Prostate gland (tissue), 2 donors: Measurements from ENCODE around the gene SPATS2. TPM values are rescaled to one million over a fixed set of nuclear protein-coding genes. Genes with fewer than 3 reads are reported as not detected.
"Not testable (repeated sequence)": the region's sequence is repeated elsewhere in the genome, so short reads cannot be mapped to it uniquely, and the experiment has no call there.

Source experiments
- DNase-seq: peaks from one replicate; pipeline ENCODE4 v3.0.0-alpha.2; 2019; ENCODE audit warnings: low spot score
- H3K27ac ChIP-seq, 2 donors: fragments of 200-600 bp; sonication (generic); 2 replicates each; pipeline ENCODE4 v1.5.1; 2017 to 2019
- H3K27me3 ChIP-seq: fragments of 200-600 bp; sonication (generic); replicated peaks from 2 replicates; pipeline ENCODE4 v1.5.1; 2019; ENCODE audit not compliant: insufficient read depth
- H3K36me3 ChIP-seq, 2 donors: fragments of 200-600 bp; sonication (generic); 1 replicate in 1 of 2; 2 replicates in 1 of 2; pipeline versions ENCODE4 v1.5.1 to v1.8.1; 2017 to 2019
- H3K4me1 ChIP-seq: fragments of 200-600 bp; sonication (generic); replicated peaks from 2 replicates; pipeline ENCODE4 v1.5.1; 2019
- H3K4me3 ChIP-seq, 2 donors: fragments of 200-600 bp; sonication (generic); 2 replicates each; pipeline ENCODE4 v1.5.1; 2017 to 2019
- H3K9me3 ChIP-seq: fragments of 200-600 bp; sonication (generic); 2 replicates; pipeline ENCODE4 v1.5.1; 2017
- POLR2A ChIP-seq: fragments of 450-650 bp; IDR thresholded peaks from one replicate; pipeline ENCODE4 v1.6.1; 2016; ENCODE audit warnings: antibody characterized with exemption, mild to moderate bottlenecking
- POLR2AphosphoS5 ChIP-seq: sonication (generic); formaldehyde crosslinking; IDR thresholded peaks from one replicate; pipeline ENCODE4 v1.6.1; 2017; ENCODE audit warnings: antibody characterized with exemption
- WGBS: methylation state at CpG from one replicate; pipeline ENCODE4 v1.1.5; 2018; 5-methylcytosine and 5-hydroxymethylcytosine counted together
- intact Hi-C: fragments of 100-400 bp; cut with DNase I; formaldehyde crosslinking; loops from one replicate; pipeline ENCODE4 v1.14.2; 2022
- total RNA-seq, 2 donors: library from RNA; depleted of rRNA; stranded (reverse); fragments of >200 nt; gene quantifications; one replicate each; pipeline ENCODE4 v1.1.0, GENCODE V29; 2016
- TF ChIP-seq, protein P1 (sequence below), 4 experiments: fragments of 200-600 bp in 2 of 4; fragments of 450-650 bp in 2 of 4; sonication (generic) in 2 of 4; IDR thresholded peaks; 1 replicate in 3 of 4; 2 replicates in 1 of 4; pipeline ENCODE4 v1.5.1; 2016 to 2019; ENCODE audit warnings: antibody characterized with exemption in 4 of 4, mild to moderate bottlenecking in 2 of 4, moderate library complexity in 2 of 4

Gene SPATS2
- total RNA-seq, 2 donors from 2014 or later, result 30.1 to 34.2 TPM

DNA sequence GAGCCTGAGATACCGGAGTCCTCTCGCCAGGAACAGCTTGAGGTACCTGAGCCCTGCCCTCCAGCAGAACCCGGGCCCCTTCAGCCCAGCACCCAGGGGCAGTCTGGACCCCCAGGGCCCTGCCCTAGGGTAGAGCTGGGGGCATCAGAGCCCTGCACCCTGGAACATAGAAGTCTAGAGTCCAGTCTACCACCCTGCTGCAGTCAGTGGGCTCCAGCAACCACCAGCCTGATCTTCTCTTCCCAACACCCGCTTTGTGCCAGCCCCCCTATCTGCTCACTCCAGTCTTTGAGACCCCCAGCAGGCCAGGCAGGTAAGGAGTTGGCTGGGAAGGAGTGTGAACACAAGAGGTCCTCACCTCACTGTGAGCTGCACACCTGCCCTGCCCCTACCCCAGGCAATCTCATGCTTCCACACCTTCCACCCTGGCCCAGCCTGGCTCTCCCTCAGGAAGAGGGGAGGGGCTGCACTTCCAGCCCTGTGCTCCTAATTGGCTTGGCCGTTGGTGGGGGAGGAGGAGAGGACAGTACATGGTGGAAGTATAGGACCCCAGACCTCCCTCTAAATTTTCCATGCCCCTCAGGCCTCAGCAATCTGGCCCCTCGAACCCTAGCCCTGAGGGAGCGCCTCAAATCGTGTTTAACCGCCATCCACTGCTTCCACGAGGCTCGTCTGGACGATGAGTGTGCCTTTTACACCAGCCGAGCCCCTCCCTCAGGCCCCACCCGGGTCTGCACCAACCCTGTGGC is 36.5 kb upstream of the SPATS2 start:
- Histone ChIP-seq H3K27ac (no peak overlapping the region), H3K4me3 (no peak overlapping the region), H3K36me3 (no peaks in the 10 kb centered on the region), H3K4me1 (peaks cover 4% of the 10 kb centered on the region), H3K9me3 (no peaks in the 10 kb centered on the region), H3K27me3 (peaks cover 5% of the 10 kb centered on the region)
- TF ChIP-seq POLR2A (no peak), POLR2AphosphoS5 (no peak)
- TF ChIP-seq, protein P1, sequence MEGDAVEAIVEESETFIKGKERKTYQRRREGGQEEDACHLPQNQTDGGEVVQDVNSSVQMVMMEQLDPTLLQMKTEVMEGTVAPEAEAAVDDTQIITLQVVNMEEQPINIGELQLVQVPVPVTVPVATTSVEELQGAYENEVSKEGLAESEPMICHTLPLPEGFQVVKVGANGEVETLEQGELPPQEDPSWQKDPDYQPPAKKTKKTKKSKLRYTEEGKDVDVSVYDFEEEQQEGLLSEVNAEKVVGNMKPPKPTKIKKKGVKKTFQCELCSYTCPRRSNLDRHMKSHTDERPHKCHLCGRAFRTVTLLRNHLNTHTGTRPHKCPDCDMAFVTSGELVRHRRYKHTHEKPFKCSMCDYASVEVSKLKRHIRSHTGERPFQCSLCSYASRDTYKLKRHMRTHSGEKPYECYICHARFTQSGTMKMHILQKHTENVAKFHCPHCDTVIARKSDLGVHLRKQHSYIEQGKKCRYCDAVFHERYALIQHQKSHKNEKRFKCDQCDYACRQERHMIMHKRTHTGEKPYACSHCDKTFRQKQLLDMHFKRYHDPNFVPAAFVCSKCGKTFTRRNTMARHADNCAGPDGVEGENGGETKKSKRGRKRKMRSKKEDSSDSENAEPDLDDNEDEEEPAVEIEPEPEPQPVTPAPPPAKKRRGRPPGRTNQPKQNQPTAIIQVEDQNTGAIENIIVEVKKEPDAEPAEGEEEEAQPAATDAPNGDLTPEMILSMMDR (IDR thresholded peaks at IDR 0.05), result no peak
- DNase-seq, result no peak
- intact Hi-C loops, result loop anchor here (5.0 kb wide), 2 partner anchors 34 to 181 kb away; partner anchors contain the start of gene PRPH
- 65% methylated on average over 14 of the region's 14 CpGs for WGBS

DNA sequence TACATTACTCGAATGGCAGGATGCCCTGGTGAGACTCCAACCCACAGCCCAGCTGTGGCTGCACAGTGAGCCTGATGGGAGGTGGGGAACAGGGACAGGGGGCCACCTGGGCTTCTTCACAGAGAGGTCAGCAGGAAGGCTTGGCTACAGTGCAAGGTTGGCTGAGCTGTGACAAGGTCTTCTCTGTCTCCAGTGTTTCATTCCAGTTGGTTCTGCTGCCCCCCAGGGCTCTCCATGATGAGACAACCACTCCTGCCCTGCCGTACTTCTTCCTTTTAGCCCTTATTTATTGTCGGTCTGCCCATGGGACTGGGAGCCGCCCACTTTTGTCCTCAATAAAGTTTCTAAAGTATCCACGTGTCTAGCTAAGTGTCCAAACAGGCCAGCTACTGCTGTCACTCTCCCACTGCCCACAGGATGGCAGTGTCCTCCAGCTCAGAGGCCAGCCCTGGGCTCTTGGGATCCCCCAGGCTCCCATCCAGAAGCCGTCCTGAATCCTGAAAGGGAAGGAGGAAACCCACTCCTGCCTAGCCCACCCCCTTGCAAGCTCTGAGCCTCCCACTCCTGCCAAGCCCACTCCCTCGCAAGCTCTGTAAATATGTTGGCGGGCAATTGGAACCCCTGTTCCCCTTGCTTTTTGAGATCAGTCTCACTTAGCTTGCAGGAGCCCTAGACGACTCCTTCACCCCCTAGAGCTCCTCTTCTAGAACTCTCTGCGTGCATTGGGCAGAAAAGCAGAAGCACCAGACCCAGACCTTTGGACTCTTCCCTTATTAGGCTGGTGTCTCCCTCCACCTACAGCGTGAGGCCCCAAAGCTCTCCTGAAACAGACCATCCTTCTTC is 35.7 kb upstream of the SPATS2 start:
- Histone ChIP-seq H3K27ac (no peak overlapping the region), H3K4me3 (no peak overlapping the region), H3K9me3 (no peaks in the 10 kb centered on the region), H3K27me3 (peaks cover 12% of the 10 kb centered on the region), H3K36me3 (no peaks in the 10 kb centered on the region), H3K4me1 (peaks cover 4% of the 10 kb centered on the region)
- peak; percentile 87 for DNase-seq
- TF ChIP-seq, protein P1 (IDR thresholded peaks at IDR 0.05), result peak; percentile 68 to 95 (median 88)
- TF ChIP-seq POLR2AphosphoS5 (peak; percentile 96), POLR2A (no peak)
- 27% methylated on average over 11 of the region's 11 CpGs for WGBS
- intact Hi-C loops, result loop anchor here (5.0 kb wide), 2 partner anchors 34 to 181 kb away; partner anchors contain the start of gene PRPH

DNA sequence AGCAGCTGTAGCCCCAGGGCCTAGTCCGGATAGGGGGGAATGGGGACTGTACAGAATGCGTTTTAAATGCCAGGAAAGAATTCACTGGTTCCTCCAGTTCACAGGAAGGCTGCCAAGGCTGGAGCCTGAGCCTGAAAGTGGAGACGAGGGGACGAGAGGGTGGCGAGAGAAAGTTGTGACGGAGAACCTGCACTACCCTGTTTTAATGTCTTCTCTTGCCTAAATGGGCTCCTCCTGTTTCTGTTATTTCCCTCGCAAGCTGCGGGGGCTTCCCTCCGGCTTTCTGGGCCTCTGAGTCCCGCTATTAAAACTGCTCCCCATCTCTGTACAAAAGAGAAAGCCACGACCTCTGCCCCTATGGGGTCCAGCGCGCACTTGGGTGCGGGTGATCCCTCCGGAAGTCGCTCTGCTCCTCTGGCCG is 34.8 kb upstream of the SPATS2 start:
- Histone ChIP-seq H3K4me1 (peaks cover 4% of the 10 kb centered on the region), H3K27ac (no peak overlapping the region), H3K36me3 (no peaks in the 10 kb centered on the region), H3K27me3 (peaks cover 12% of the 10 kb centered on the region), H3K4me3 (no peak overlapping the region), H3K9me3 (no peaks in the 10 kb centered on the region)
- intact Hi-C loops, result loop anchor here (5.0 kb wide), 2 partner anchors 35 to 180 kb away; partner anchors contain the start of gene PRPH
- TF ChIP-seq, protein P1 (IDR thresholded peaks at IDR 0.05), result no peak
- TF ChIP-seq POLR2AphosphoS5 (no peak), POLR2A (no peak)
- WGBS, result 61% methylated on average over 17 of the region's 17 CpGs
- DNase-seq, result no peak

DNA sequence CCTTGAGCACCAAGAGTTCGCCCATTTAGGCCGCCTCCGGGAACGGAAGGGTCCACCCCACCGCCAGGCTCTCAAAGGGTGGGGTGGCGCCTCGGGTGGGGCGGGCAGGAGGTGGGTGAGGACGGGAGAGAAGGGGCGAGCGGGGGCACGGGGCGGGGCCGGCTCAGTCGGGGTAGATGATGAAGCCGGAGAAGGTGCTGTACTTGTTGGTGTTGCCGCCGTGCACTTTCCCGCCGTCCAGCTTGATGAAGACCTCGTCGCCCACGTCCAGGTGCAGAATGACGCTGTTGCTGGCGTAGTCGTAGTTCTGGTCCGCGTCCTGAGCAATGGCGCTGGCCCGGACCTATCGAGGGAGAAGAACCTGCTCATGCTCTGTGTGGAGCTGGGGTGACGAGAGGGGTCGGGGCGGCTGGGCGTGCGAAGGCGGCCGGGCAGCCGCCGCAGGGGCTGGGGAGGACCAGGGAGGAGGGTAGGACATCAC is 34.3 kb upstream of the SPATS2 start:
- DNase-seq, result no peak
- Histone ChIP-seq H3K27me3 (peaks cover 12% of the 10 kb centered on the region), H3K4me3 (no peak overlapping the region), H3K27ac (no peak overlapping the region), H3K4me1 (peaks cover 4% of the 10 kb centered on the region), H3K9me3 (no peaks in the 10 kb centered on the region), H3K36me3 (no peaks in the 10 kb centered on the region)
- no peak for TF ChIP-seq POLR2A
- no peak for TF ChIP-seq POLR2AphosphoS5
- TF ChIP-seq, protein P1 (IDR thresholded peaks at IDR 0.05), result no peak
- 34% methylated on average over 40 of the region's 40 CpGs for WGBS
- intact Hi-C loops, result loop anchor here (5.0 kb wide), 2 partner anchors 36 to 179 kb away; partner anchors contain the start of gene PRPH

DNA sequence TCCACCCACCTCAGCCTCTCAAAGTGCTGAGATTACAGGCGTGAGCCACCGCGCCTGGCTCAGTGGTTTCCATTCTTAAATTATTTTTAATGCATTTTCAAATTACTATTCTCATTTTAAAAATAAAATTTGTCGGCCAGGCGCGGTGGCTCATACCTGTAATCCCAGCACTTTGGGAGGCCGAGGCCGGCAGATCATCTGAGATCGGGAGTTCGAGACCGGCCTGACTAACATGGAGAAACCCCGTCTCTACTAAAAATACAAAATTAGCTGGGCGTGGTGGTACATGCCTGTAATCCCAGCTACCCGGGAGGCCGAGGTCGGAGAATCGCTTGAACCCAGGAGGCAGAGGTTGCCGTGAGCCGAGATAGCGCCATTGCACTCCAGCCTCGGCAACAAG is 33.5 kb upstream of the SPATS2 start:
- not testable (repeated sequence) for H3K27ac ChIP-seq, H3K4me3 ChIP-seq, H3K36me3 ChIP-seq, H3K9me3 ChIP-seq, H3K4me1 ChIP-seq, DNase-seq
- peaks cover 12% of the 10 kb centered on the region for H3K27me3 ChIP-seq
- intact Hi-C loops, result loop anchor here (5.0 kb wide), 2 partner anchors 36 to 179 kb away; partner anchors contain the start of gene PRPH
- WGBS, result 64% methylated on average over 21 of the region's 21 CpGs
